K562 (cell line): ENCODE measurements around the gene RPL27. TPM values are rescaled to one million over a fixed set of nuclear protein-coding genes. Genes with fewer than 3 reads are reported as not detected.

Source experiments
- BRF1 ChIP-seq: IDR thresholded peaks from 3 replicates; pipeline ENCODE4 v1.6.1; 2011; ENCODE audit warnings: borderline replicate concordance, mild to moderate bottlenecking; ENCODE audit not compliant: insufficient read length; ENCODE audit errors: extremely low read depth
- CREB3 ChIP-seq: fragments of 450-650 bp; conservative IDR thresholded peaks from 2 replicates; pipeline ENCODE4 v1.6.1; 2016; ENCODE audit warnings: missing genetic modification characterization, low read depth, mild to moderate bottlenecking, missing compliant biosample characterization, moderate library complexity
- CREB3L1 ChIP-seq: fragments of 450-650 bp; IDR thresholded peaks from 2 replicates; pipeline ENCODE4 v1.6.1; 2014; ENCODE audit warnings: low read depth, mild to moderate bottlenecking, moderate library complexity, borderline replicate concordance
- CTBP1 ChIP-seq: fragments of 450-650 bp; IDR thresholded peaks from 2 replicates; pipeline ENCODE4 v1.6.1; 2016; ENCODE audit warnings: borderline replicate concordance
- DMBX1 ChIP-seq: fragments of 250-450 bp; sonication (Bioruptor Pico); IDR thresholded peaks from 2 replicates; pipeline ENCODE4 v1.8.0; 2022; ENCODE audit warnings: inconsistent platforms, mild to moderate bottlenecking, moderate library complexity, borderline replicate concordance
- GMEB1 ChIP-seq: fragments of 250-450 bp; sonication (Bioruptor Pico); IDR thresholded peaks from 2 replicates; pipeline ENCODE4 v1.4.0; 2020; ENCODE audit warnings: mild to moderate bottlenecking
- MXD1 ChIP-seq: fragments of 250-450 bp; sonication (Bioruptor Pico); IDR thresholded peaks from 2 replicates; pipeline ENCODE4 v1.8.0; 2021; ENCODE audit warnings: borderline replicate concordance, mild to moderate bottlenecking, moderate library complexity; ENCODE audit not compliant: poor library complexity, severe bottlenecking
- POLR2A ChIP-seq: fragments of 450-650 bp; conservative IDR thresholded peaks from 2 replicates; pipeline ENCODE4 v1.6.1; 2016
- POU5F1 ChIP-seq: fragments of 150-350 bp; IDR thresholded peaks from 2 replicates; pipeline ENCODE4 v1.6.1; 2014; ENCODE audit warnings: borderline replicate concordance, low read length, low read depth, mild to moderate bottlenecking; ENCODE audit not compliant: partially characterized antibody
- RFX5 ChIP-seq: IDR thresholded peaks from 2 replicates; pipeline ENCODE4 v1.6.1; 2011; ENCODE audit warnings: low read depth, mild to moderate bottlenecking, improper control_type of control experiment, low read length
- RNF219 ChIP-seq: fragments of 250-450 bp; sonication (Bioruptor Pico); IDR thresholded peaks from 2 replicates; pipeline ENCODE4 v1.5.0; 2022; ENCODE audit warnings: mild to moderate bottlenecking
- SAFB ChIP-seq: fragments of 200-400 bp; formaldehyde crosslinking; IDR thresholded peaks from 2 replicates; pipeline ENCODE4 v1.6.1; 2017; ENCODE audit warnings: low read depth, low read length, borderline replicate concordance
- SLC30A9 ChIP-seq: fragments of 250-450 bp; sonication (Bioruptor Pico); IDR thresholded peaks from 2 replicates; pipeline ENCODE4 v1.8.0; 2022; ENCODE audit warnings: mild to moderate bottlenecking, moderate library complexity
- THRAP3 ChIP-seq: fragments of 450-650 bp; IDR thresholded peaks from 2 replicates; pipeline ENCODE4 v1.6.1; 2016; ENCODE audit warnings: mild to moderate bottlenecking, inconsistent platforms, borderline replicate concordance
- ZC3H4 ChIP-seq: sonication (generic); formaldehyde crosslinking; IDR thresholded peaks from 2 replicates; pipeline ENCODE4 v1.9.0; 2021; ENCODE audit warnings: missing genetic modification reagents, borderline replicate concordance
- ZNF263 ChIP-seq: sonication (generic); formaldehyde crosslinking; IDR thresholded peaks from 2 replicates; pipeline ENCODE4 v1.8.0; 2022; ENCODE audit warnings: mild to moderate bottlenecking, missing genetic modification reagents, borderline replicate concordance
- ZNF3 ChIP-seq: fragments of 250-450 bp; sonication (Bioruptor Pico); IDR thresholded peaks from 2 replicates; pipeline ENCODE4 v1.5.0; 2021; ENCODE audit warnings: mild to moderate bottlenecking, moderate library complexity
- ZNF324 ChIP-seq: fragments of 250-450 bp; sonication (Bioruptor Pico); IDR thresholded peaks from 2 replicates; pipeline ENCODE4 v1.4.0; 2020; ENCODE audit warnings: mild to moderate bottlenecking
- ZNF436 ChIP-seq: fragments of 250-450, 450-650 bp; sonication (Bioruptor Pico); formaldehyde crosslinking; IDR thresholded peaks from 2 replicates; pipeline ENCODE4 v1.7.0; 2020; ENCODE audit warnings: mild to moderate bottlenecking
- ZSCAN29 ChIP-seq: fragments of 450-650 bp; IDR thresholded peaks from 2 replicates; pipeline ENCODE4 v1.6.1; 2017
- polyA plus RNA-seq, 8 experiments: library from polyadenylated mRNA; depleted of rRNA in 4 of 8; stranded (reverse) in 5 of 8; unstranded in 3 of 8; fragments of >200 nt; fragmentation: Nextera tagmentation in 2 of 8; fragmentation: Illumina TruSeq in 1 of 8; extraction: Ambion mirVana in 2 of 8; extraction: Trizol in 1 of 8; gene quantifications; 2 replicates each; pipeline versions ENCODE4 v1.2.1 to v1.2.3, GENCODE V29; 2011 to 2014; ENCODE audit warnings: inconsistent platforms in 1 of 8, missing spikeins in 1 of 8
- total RNA-seq, 7 experiments: library from RNA; depleted of rRNA in 6 of 7; stranded (reverse); fragments of >200 nt in 6 of 7; fragmentation: Illumina TruSeq in 2 of 7; extraction: Trizol in 2 of 7; gene quantifications; 2 replicates each; pipeline versions ENCODE4 v1.2.1 to v1.2.3, GENCODE V29; 2011 to 2021; ENCODE audit warnings: low replicate concordance in 1 of 7

RPL27 gene
- total and polyA plus RNA-seq, 9 of the 15 experiments (the other 6 are each of a cell fraction or from before 2014, with no cell fraction given) = 1,539 to 6,155 (median 3,710) TPM

- TF ChIP-seq MXD1 (CRISPR knock-in tag) (no peak), RFX5 (0 out of 2 replicates have a peak, but pooled peaks have one; percentile 28), SLC30A9 (CRISPR knock-in tag) (no peak), ZNF436 (CRISPR knock-in tag) (no peak), ZC3H4 (CRISPR knock-in tag) (no peak), CREB3 (no peak), THRAP3 (no peak), DMBX1 (CRISPR knock-in tag) (no peak), SAFB (no peak), POU5F1 (no peak), CTBP1 (peak; percentile 79), POLR2A (peak; percentile 84), ZNF3 (CRISPR knock-in tag) (no peak), ZNF263 (peak; percentile 34; the same call in 1 of the 2 replicates), CREB3L1 (peak; percentile 72; the same call in 1 of the 2 replicates), ZSCAN29 (no peak), BRF1 (no peak), RNF219 (CRISPR knock-in tag) (no peak), ZNF324 (CRISPR knock-in tag) (no peak), GMEB1 (no peak)
Observed at GRCh38 chr17:43024407-43025289, 26.4 kb downstream of the RPL27 start, which contains the start of gene RND2 (continued).
